Heart right ventricle (tissue), 16 donors: ENCODE data around the gene GRM7. TPM values are rescaled to one million over a fixed set of nuclear protein-coding genes. Genes with fewer than 3 reads are reported as not detected.

Experiments
- ATAC-seq, 8 donors: fragments of 200-7000 bp; cut with Tn5 transposase; one replicate each; pipeline ENCODE4 v1.9.1; 2020; ENCODE audit warnings: mild to moderate bottlenecking in 8 of 8, moderate library complexity in 8 of 8, moderate number of reproducible peaks in 1 of 8
- DNase-seq, 2 donors: peaks; one replicate each; pipeline ENCODE4 v3.0.0-alpha.2; 2020
- H3K27ac ChIP-seq, 10 donors: fragments of 200-600 bp; sonication (generic) in 2 of 10; one replicate each; pipeline versions ENCODE4 v1.5.0 to v1.8.0; 2020 to 2022; ENCODE audit warnings: mild to moderate bottlenecking in 3 of 10
- H3K27me3 ChIP-seq, 7 donors: fragments of 200-600 bp; one replicate each; pipeline ENCODE4 v1.8.0; 2021 to 2022; ENCODE audit warnings: mild to moderate bottlenecking in 2 of 7
- H3K36me3 ChIP-seq, 9 donors: fragments of 200-600 bp; sonication (generic) in 1 of 9; one replicate each; pipeline versions ENCODE4 v1.5.0 to v1.8.0; 2020 to 2022; ENCODE audit warnings: mild to moderate bottlenecking in 2 of 9
- H3K4me1 ChIP-seq, 9 donors: fragments of 200-600 bp; sonication (generic) in 1 of 9; one replicate each; pipeline versions ENCODE4 v1.5.0 to v1.8.0; 2020 to 2022; ENCODE audit warnings: mild to moderate bottlenecking in 4 of 9
- H3K4me3 ChIP-seq, 10 donors: fragments of 200-600 bp; sonication (generic) in 2 of 10; one replicate each; pipeline versions ENCODE4 v1.5.0 to v1.8.0; 2020 to 2022; ENCODE audit warnings: mild to moderate bottlenecking in 7 of 10, moderate library complexity in 2 of 10
- H3K9me3 ChIP-seq, 11 donors: fragments of 200-600 bp in 10 of 11; sonication (generic) in 2 of 11; one replicate each; pipeline versions ENCODE4 v1.5.0 to v1.8.0; 2013 to 2022; ENCODE audit warnings: mild to moderate bottlenecking in 2 of 11, control low read depth in 1 of 11, moderate library complexity in 1 of 11
- CTCF ChIP-seq, 9 donors: fragments of 200-600 bp; sonication (generic) in 2 of 9; IDR thresholded peaks; one replicate each; pipeline versions ENCODE4 v1.5.0 to v1.8.0; 2021 to 2022; ENCODE audit warnings: antibody characterized with exemption in 9 of 9, mild to moderate bottlenecking in 5 of 9, moderate library complexity in 1 of 9
- WGBS, 2 donors: extraction: QIAGEN DNeasy Blood & Tissue Kit; methylation state at CpG; one replicate each; pipeline ENCODE4 v1.1.7; 2013; ENCODE audit warnings: inconsistent platforms in 1 of 2; 5-methylcytosine and 5-hydroxymethylcytosine counted together
- intact Hi-C, 10 donors: fragments of 100-400 bp; cut with DNase I; formaldehyde crosslinking; loops; one replicate each; pipeline versions ENCODE4 v1.11.1 to v1.14.2; 2022
- polyA plus RNA-seq, 2 donors: library from polyadenylated mRNA; stranded (reverse); fragments of 200-250 nt; gene quantifications; one replicate each; pipeline ENCODE4 v1.2.3, GENCODE V29; 2013
- total RNA-seq, 10 donors: library from RNA; stranded (reverse); fragmentation: NEBNext Ultra II Directional in 3 of 10; extraction: Animal tissue kit (Norgen Biotek cat#: 25700) in 3 of 10; gene quantifications; one replicate each; pipeline versions ENCODE4 v1.2.1 to v1.2.4, GENCODE V29; 2021 to 2023
- donor health status: Arrhythmogenic right ventricular cardiomyopathy.
- donor health status: ischemic (EF 13 %, LVEDD 7.1; RV severe dilation, severe dysfunction).
- donor health status: healthy with polysubstance abuse.
- donor health status: DM: no; HTN: yes; CAD: no.
- donor health status: DM: no; HTN: no; CAD: no.
- donor health status: ischemic (EF 25% LVEDD 6.9; RV normal size, moderate dysfunction).
- donor health status: ischemic (EF 25% LVEDD 5.7; RV mildly dilated, moderate dysfunction).
- donor health status: healthy.
- donor health status: DM: yes; HTN: yes; CAD: no.
- donor health status: Ischemic cardiomyopathy.
- donor health status: ischemic (EF 35%, LVEDD 5.7; RV mildly dilated, moderate dysfunction).
- donor health status: nonischemic (EF 11% LVEDD 7.7; RV severe dilation, severe dysfunction).
- donor health status: DM: yes; HTN: yes; CAD: no.
- donor health status: PGD.
- donor health status: ischemic (EF 29% LVEDD 5.4; RV normal size, mild dysfunction).
- donor health status: nonischemic (EF 23%, LVEDD 6.1; RV moderate dilation, normal function).

The GRM7 gene
- total and polyA plus RNA-seq, 12 donors, result not detected

GRCh38 chr3:7650466-7650865 lies 789.6 kb downstream of the GRM7 start:
- Histone ChIP-seq H3K36me3 (no peaks in the 10 kb centered on the region), H3K27me3 (no peaks in the 10 kb centered on the region), H3K4me1 (no peaks in the 10 kb centered on the region), H3K9me3 (no peaks in the 10 kb centered on the region), H3K27ac (no peak overlapping the region), H3K4me3 (no peak overlapping the region)
- 90 to 93% methylated on average over 1 of the region's 1 CpG for WGBS, 2 donors
- TF ChIP-seq CTCF (IDR thresholded peaks at IDR 0.05), result no peak
- intact Hi-C loops, result no loop called here
- ATAC-seq (no peak), DNase-seq (no peak)

- Histone ChIP-seq H3K4me3 (no peak overlapping the region), H3K4me1 (no peaks in the 10 kb centered on the region), H3K9me3 (no peaks in the 10 kb centered on the region), H3K27ac (no peak overlapping the region), H3K27me3 (no peaks in the 10 kb centered on the region), H3K36me3 (no peaks in the 10 kb centered on the region)
- intact Hi-C loops, result no loop called here
- ATAC-seq (no peak), DNase-seq (no peak)
- WGBS, 2 donors, result 67 to 80% methylated on average over 2 of the region's 2 CpGs
- TF ChIP-seq CTCF (IDR thresholded peaks at IDR 0.05), result no peak
These were observed 790.4 kb downstream of the GRM7 start for GRCh38 chr3:7651274-7651673.

GRCh38 chr3:7657214-7658112 lies 796.5 kb downstream of the GRM7 start:
- H3K4me1 ChIP-seq, result peaks cover 0 to 10% (median 0%) of the 10 kb centered on the region in 9 donors
- no peak overlapping the region for H3K4me3 ChIP-seq
- TF ChIP-seq CTCF (IDR thresholded peaks at IDR 0.05), result no peak
- no peaks in the 10 kb centered on the region for H3K9me3 ChIP-seq
- DNase-seq, result no peak
- H3K27me3 ChIP-seq, result no peaks in the 10 kb centered on the region
- WGBS, 2 donors, result 44 to 51% methylated on average over 4 of the region's 4 CpGs
- H3K36me3 ChIP-seq, result no peaks in the 10 kb centered on the region
- intact Hi-C loops, result no loop called here
- peak in 3 of 8 donors; percentile 20 to 62 (median 55) for ATAC-seq
- peak overlapping the region in 2 of 10 donors; percentile 18 to 66 for H3K27ac ChIP-seq

- Histone ChIP-seq H3K4me1 (peaks cover 0 to 10% (median 0%) of the 10 kb centered on the region in 9 donors), H3K4me3 (no peak overlapping the region), H3K27me3 (no peaks in the 10 kb centered on the region), H3K9me3 (no peaks in the 10 kb centered on the region), H3K27ac (peak overlapping the region in 1 of 10 donors; percentile 66), H3K36me3 (no peaks in the 10 kb centered on the region)
- intact Hi-C loops, result no loop called here
- WGBS, 2 donors, result 56 to 62% methylated on average over 3 of the region's 3 CpGs
- DNase-seq (no peak), ATAC-seq (peak in 3 of 8 donors; percentile 22 to 62 (median 29))
- TF ChIP-seq CTCF (IDR thresholded peaks at IDR 0.05), result no peak
These were observed 797.4 kb downstream of the GRM7 start for GRCh38 chr3:7658294-7658693.
